Tibial nerve (tissue), 4 donors: ENCODE measurements around the gene CPXM1. TPM values are rescaled to one million over a fixed set of nuclear protein-coding genes. Genes with fewer than 3 reads are reported as not detected.

Source experiments
- DNase-seq, 2 donors: peaks; one replicate each; pipeline ENCODE4 v3.0.0-alpha.2; 2019; ENCODE audit warnings: low spot score in 2 of 2
- H3K27ac ChIP-seq, 4 donors: fragments of 200-600 bp; sonication (generic) in 3 of 4; one replicate each; pipeline ENCODE4 v1.5.1; 2017 to 2019; ENCODE audit warnings: mild to moderate bottlenecking in 1 of 4
- H3K27me3 ChIP-seq, 2 donors: fragments of 200-600 bp; sonication (generic) in 1 of 2; one replicate each; pipeline versions ENCODE4 v1.5.1 to v1.6.0; 2017 to 2019
- H3K36me3 ChIP-seq, 3 donors: fragments of 200-600 bp; sonication (generic); one replicate each; pipeline ENCODE4 v1.5.1; 2018 to 2019
- H3K4me1 ChIP-seq, 4 donors: fragments of 200-600 bp; sonication (generic) in 3 of 4; one replicate each; pipeline ENCODE4 v1.5.1; 2017 to 2019
- H3K4me3 ChIP-seq, 4 donors: fragments of 200-600 bp; sonication (generic) in 3 of 4; one replicate each; pipeline ENCODE4 v1.5.1; 2017 to 2019; ENCODE audit warnings: mild to moderate bottlenecking in 1 of 4, moderate library complexity in 1 of 4
- H3K9me3 ChIP-seq, 4 donors: fragments of 200-600 bp; sonication (generic) in 3 of 4; one replicate each; pipeline ENCODE4 v1.5.1; 2017 to 2019
- CTCF ChIP-seq, 5 experiments: fragments of 200-600 bp in 3 of 5; fragments of 450-650 bp in 2 of 5; sonication (generic) in 3 of 5; IDR thresholded peaks; one replicate each; pipeline ENCODE4 v1.5.1; 2016 to 2019; ENCODE audit warnings: antibody characterized with exemption in 5 of 5, mild to moderate bottlenecking in 3 of 5, moderate library complexity in 2 of 5
- EP300 ChIP-seq, 2 donors: sonication (generic); formaldehyde crosslinking; IDR thresholded peaks; one replicate each; pipeline ENCODE4 v1.6.1; 2017; ENCODE audit warnings: antibody characterized with exemption in 2 of 2, mild to moderate bottlenecking in 1 of 2
- POLR2A ChIP-seq, 2 donors: fragments of 450-650 bp; IDR thresholded peaks; one replicate each; pipeline ENCODE4 v1.6.1; 2017; ENCODE audit warnings: antibody characterized with exemption in 2 of 2, mild to moderate bottlenecking in 2 of 2, moderate library complexity in 2 of 2
- WGBS, 2 donors: methylation state at CpG; one replicate each; pipeline ENCODE4 v1.1.5; 2018; 5-methylcytosine and 5-hydroxymethylcytosine counted together
- total RNA-seq, 4 donors: library from RNA; depleted of rRNA; stranded (reverse); fragments of >200 nt; gene quantifications; one replicate each; pipeline ENCODE4 v1.1.0, GENCODE V29; 2016

CPXM1 gene
- total RNA-seq, 4 donors from 2014 or later: 1.6 to 3.6 (median 1.9) TPM

- peak in 3 of 5 experiments; percentile 30 to 44 (median 32) for TF ChIP-seq CTCF (IDR thresholded peaks at IDR 0.05)
- no peak for TF ChIP-seq EP300 (IDR thresholded peaks at IDR 0.05)
These were observed 44.3 kb downstream of the CPXM1 start for GRCh38 chr20:2756056-2756611.

GRCh38 chr20:2755451-2756055, 44.9 kb downstream of the CPXM1 start:
- Histone ChIP-seq H3K4me1 (peaks cover 0 to 28% (median 19%) of the 10 kb centered on the region in 4 donors), H3K27me3 (peaks cover 0 to 77% of the 10 kb centered on the region in 2 donors), H3K4me3 (no peak overlapping the region), H3K27ac (no peak overlapping the region), H3K9me3 (no peaks in the 10 kb centered on the region), H3K36me3 (peaks cover 0 to 8% (median 0%) of the 10 kb centered on the region in 3 donors)
- TF ChIP-seq POLR2A (IDR thresholded peaks at IDR 0.05): no peak
- no peak for TF ChIP-seq EP300 (IDR thresholded peaks at IDR 0.05)
- WGBS, 2 donors: 62 to 63% methylated on average over 14 to 15 of the region's 18 CpGs
- no peak for DNase-seq

More at GRCh38 chr20:2756056-2756611, 44.3 kb downstream of the CPXM1 start:
- Histone ChIP-seq H3K27me3 (peaks cover 0 to 76% of the 10 kb centered on the region in 2 donors), H3K36me3 (peaks cover 0 to 8% (median 0%) of the 10 kb centered on the region in 3 donors), H3K4me3 (no peak overlapping the region), H3K9me3 (no peaks in the 10 kb centered on the region), H3K4me1 (peaks cover 0 to 22% (median 15%) of the 10 kb centered on the region in 4 donors), H3K27ac (no peak overlapping the region)
- WGBS, 2 donors: 30 to 37% methylated on average over 5 of the region's 5 CpGs
- no peak for DNase-seq

GRCh38 chr20:2754424-2754823, 46.0 kb downstream of the CPXM1 start:
- H3K27me3 ChIP-seq: peaks cover 0 to 83% of the 10 kb centered on the region in 2 donors
- no peak for DNase-seq

GRCh38 chr20:2753461-2754040, 46.9 kb downstream of the CPXM1 start:
- Histone ChIP-seq H3K27ac (no peak overlapping the region), H3K9me3 (no peaks in the 10 kb centered on the region), H3K36me3 (peaks cover 0 to 8% (median 0%) of the 10 kb centered on the region in 3 donors), H3K27me3 (peaks cover 0 to 82% of the 10 kb centered on the region in 2 donors), H3K4me1 (peaks cover 0 to 33% (median 20%) of the 10 kb centered on the region in 4 donors), H3K4me3 (no peak overlapping the region)
- DNase-seq: no peak
- WGBS, 2 donors: 86 to 95% methylated on average over 6 of the region's 6 CpGs
- no peak for TF ChIP-seq POLR2A (IDR thresholded peaks at IDR 0.05)
- TF ChIP-seq EP300 (IDR thresholded peaks at IDR 0.05): no peak
- no peak for TF ChIP-seq CTCF (IDR thresholded peaks at IDR 0.05)

More at GRCh38 chr20:2754424-2754823, 46.0 kb downstream of the CPXM1 start:
- no peak overlapping the region for H3K27ac ChIP-seq
- no peaks in the 10 kb centered on the region for H3K9me3 ChIP-seq
- peaks cover 0 to 33% (median 20%) of the 10 kb centered on the region in 4 donors for H3K4me1 ChIP-seq
- TF ChIP-seq CTCF (IDR thresholded peaks at IDR 0.05) (no peak), EP300 (IDR thresholded peaks at IDR 0.05) (no peak), POLR2A (IDR thresholded peaks at IDR 0.05) (no peak)
- H3K36me3 ChIP-seq: peaks cover 0 to 8% (median 0%) of the 10 kb centered on the region in 3 donors
- WGBS, 2 donors: 66 to 88% methylated on average over 2 of the region's 2 CpGs
- no peak overlapping the region for H3K4me3 ChIP-seq

GRCh38 chr20:2752567-2753460, 47.6 kb downstream of the CPXM1 start:
- Histone ChIP-seq H3K27me3 (peaks cover 0 to 79% of the 10 kb centered on the region in 2 donors), H3K36me3 (peaks cover 0 to 8% (median 0%) of the 10 kb centered on the region in 3 donors), H3K4me3 (peak overlapping the region; percentile 1 to 50 (median 36)), H3K27ac (no peak overlapping the region), H3K4me1 (peaks cover 0 to 33% (median 20%) of the 10 kb centered on the region in 4 donors), H3K9me3 (no peaks in the 10 kb centered on the region)
- 7 to 10% methylated on average over 22 to 39 of the region's 47 CpGs for WGBS, 2 donors
- no peak for DNase-seq
- TF ChIP-seq POLR2A (IDR thresholded peaks at IDR 0.05) (no peak), CTCF (IDR thresholded peaks at IDR 0.05) (peak in 4 of 5 experiments; percentile 42 to 54 (median 46)), EP300 (IDR thresholded peaks at IDR 0.05) (no peak)
